NCI-H146 (cell line): ENCODE results near the gene SMYD5.
A peak's percentile ranks its signal among the peaks of the same experiment; 100 is the strongest.
"Not testable (repeated sequence)": the region's sequence is repeated elsewhere in the genome, so short reads cannot be mapped to it uniquely, and the experiment has no call there.

Experiments
- DNase-seq: peaks from one replicate; lab custom pipeline; 2025; lab: John Stamatoyannopoulos, UW

The SMYD5 gene

GRCh38 chr2:73259704-73260337 is 45.8 kb downstream of the SMYD5 start:
- DNase-seq: no peak

- no peak for DNase-seq
Measured at GRCh38 chr2:73260338-73260984, 46.4 kb downstream of the SMYD5 start.

- DNase-seq: peak; percentile 45
Measured at GRCh38 chr2:73262108-73262651, 48.1 kb downstream of the SMYD5 start.

- DNase-seq: not testable (repeated sequence)
Measured at GRCh38 chr2:73262691-73263429, 48.8 kb downstream of the SMYD5 start.

- DNase-seq: no peak
Measured at GRCh38 chr2:73263540-73264331, 49.7 kb downstream of the SMYD5 start.

- no peak for DNase-seq
Measured at GRCh38 chr2:73264332-73264606, 50.2 kb downstream of the SMYD5 start.

GRCh38 chr2:73264783-73265182 is 50.7 kb downstream of the SMYD5 start:
- DNase-seq: no peak

GRCh38 chr2:73265298-73266060 is 51.4 kb downstream of the SMYD5 start:
- DNase-seq: no peak

GRCh38 chr2:73266061-73266901 is 52.2 kb downstream of the SMYD5 start:
- DNase-seq: no peak

GRCh38 chr2:73267008-73267407 is 53.0 kb downstream of the SMYD5 start:
- no peak for DNase-seq

- DNase-seq: no peak
Measured at GRCh38 chr2:73268366-73268829, 54.4 kb downstream of the SMYD5 start.

- peak; percentile 93 for DNase-seq
Measured at GRCh38 chr2:73268830-73269685, 55.0 kb downstream of the SMYD5 start.

GRCh38 chr2:73269686-73270465 is 55.8 kb downstream of the SMYD5 start:
- peak; percentile 53 for DNase-seq

- DNase-seq: no peak
Measured at GRCh38 chr2:73272270-73272669, 58.2 kb downstream of the SMYD5 start.
